WTC11 (cell line): ENCODE results near the gene LGR6. TPM values are rescaled to one million over a fixed set of nuclear protein-coding genes. Genes with fewer than 3 reads are reported as not detected.

Source experiments
- ATAC-seq: fragments of 200-7000 bp; cut with Tn5 transposase; 2 replicates; pipeline ENCODE4 v1.10.0; 2021; ENCODE audit warnings: mild to moderate bottlenecking, moderate library complexity
- CTCF ChIA-PET: fragments of 300-600 bp; sonication (Branson Sonifier 250); formaldehyde crosslinking; loops from one replicate; lab custom pipeline; 2021; ENCODE audit warnings: antibody characterized with exemption; lab: Charles Lee
- POLR2A ChIA-PET: fragments of 350-600 bp; sonication (Branson Sonifier 250); formaldehyde crosslinking; loops from one replicate; lab custom pipeline; 2021; ENCODE audit warnings: antibody characterized with exemption; lab: Charles Lee
- DNase-seq: peaks from one replicate; pipeline ENCODE4 v3.0.0; 2021; ENCODE audit warnings: low spot score
- H3K27ac Mint-ChIP-seq: 2 replicates; pipeline ENCODE4 v1.8.0; 2021; ENCODE audit warnings: mixed read lengths
- H3K27me3 Mint-ChIP-seq: 2 replicates; pipeline ENCODE4 v1.8.0; 2021; ENCODE audit warnings: low read depth, mild to moderate bottlenecking, moderate library complexity, mixed read lengths
- H3K36me3 Mint-ChIP-seq: 2 replicates; pipeline ENCODE4 v1.8.0; 2021; ENCODE audit warnings: mixed read lengths
- H3K4me1 Mint-ChIP-seq: 2 replicates; pipeline ENCODE4 v1.8.0; 2022; ENCODE audit warnings: mixed read lengths
- H3K4me3 Mint-ChIP-seq: 2 replicates; pipeline ENCODE4 v1.8.0; 2021; ENCODE audit warnings: mild to moderate bottlenecking, moderate library complexity, mixed read lengths
- H3K9me3 Mint-ChIP-seq: 2 replicates; pipeline ENCODE4 v1.8.0; 2021; ENCODE audit warnings: mixed read lengths
- ATF6 ChIP-seq: sonication (generic); formaldehyde crosslinking; IDR thresholded peaks from 2 replicates; pipeline ENCODE4 v1.8.1; 2023; ENCODE audit warnings: mild to moderate bottlenecking, missing genetic modification reagents
- E2F5 ChIP-seq: sonication (generic); formaldehyde crosslinking; IDR thresholded peaks from 2 replicates; pipeline ENCODE4 v1.8.1; 2022; ENCODE audit warnings: mild to moderate bottlenecking, moderate library complexity, missing genetic modification reagents
- ESRRA ChIP-seq: sonication (generic); formaldehyde crosslinking; IDR thresholded peaks from 2 replicates; pipeline ENCODE4 v1.8.1; 2022; ENCODE audit warnings: mild to moderate bottlenecking, missing genetic modification reagents, borderline replicate concordance
- FOXK1 ChIP-seq: sonication (generic); formaldehyde crosslinking; IDR thresholded peaks from 2 replicates; pipeline ENCODE4 v1.8.0; 2022; ENCODE audit warnings: mild to moderate bottlenecking, moderate library complexity, missing genetic modification reagents
- FOXP4 ChIP-seq: sonication (generic); formaldehyde crosslinking; IDR thresholded peaks from 2 replicates; pipeline ENCODE4 v1.8.0; 2022; ENCODE audit warnings: mild to moderate bottlenecking, missing genetic modification reagents
- JAZF1 ChIP-seq: fragments of 250-450 bp; sonication (Bioruptor Pico); IDR thresholded peaks from 2 replicates; pipeline ENCODE4 v1.9.0; 2021; ENCODE audit warnings: moderate library complexity, mild to moderate bottlenecking, inconsistent platforms
- MXD4 ChIP-seq: fragments of 250-450 bp; sonication (Bioruptor Pico); IDR thresholded peaks from 2 replicates; pipeline ENCODE4 v1.8.0; 2021; ENCODE audit warnings: mild to moderate bottlenecking, moderate library complexity, borderline replicate concordance
- NR1H2 ChIP-seq: sonication (generic); formaldehyde crosslinking; IDR thresholded peaks from 2 replicates; pipeline ENCODE4 v1.9.0; 2021; ENCODE audit warnings: mild to moderate bottlenecking, moderate library complexity, missing genetic modification reagents
- NR3C1 ChIP-seq: sonication (generic); formaldehyde crosslinking; conservative IDR thresholded peaks from 2 replicates; pipeline ENCODE4 v1.8.1; 2023; ENCODE audit warnings: low read depth, mild to moderate bottlenecking, missing genetic modification reagents
- RELA ChIP-seq: sonication (generic); formaldehyde crosslinking; IDR thresholded peaks from 2 replicates; pipeline ENCODE4 v1.8.1; 2022; ENCODE audit warnings: missing genetic modification reagents, mild to moderate bottlenecking, borderline replicate concordance
- RORB ChIP-seq: fragments of 250-450 bp; sonication (Bioruptor Pico); IDR thresholded peaks from 2 replicates; pipeline ENCODE4 v1.9.0; 2021; ENCODE audit warnings: mild to moderate bottlenecking
- SMAD3 ChIP-seq: sonication (generic); formaldehyde crosslinking; IDR thresholded peaks from 2 replicates; pipeline ENCODE4 v1.8.0; 2022; ENCODE audit warnings: missing genetic modification reagents, mild to moderate bottlenecking, borderline replicate concordance
- ZBTB21 ChIP-seq: sonication (generic); formaldehyde crosslinking; IDR thresholded peaks from 2 replicates; pipeline ENCODE4 v1.8.1; 2023; ENCODE audit warnings: mild to moderate bottlenecking, missing genetic modification reagents, borderline replicate concordance
- ZMAT4 ChIP-seq: fragments of 250-450 bp; sonication (Bioruptor Pico); IDR thresholded peaks from 2 replicates; pipeline ENCODE4 v1.9.0; 2021; ENCODE audit warnings: mild to moderate bottlenecking
- ZNF232 ChIP-seq: sonication (generic); formaldehyde crosslinking; IDR thresholded peaks from 2 replicates; pipeline ENCODE4 v1.8.0; 2022; ENCODE audit warnings: mild to moderate bottlenecking, missing genetic modification reagents
- ZNF425 ChIP-seq: fragments of 250-450 bp; sonication (Bioruptor Pico); conservative IDR thresholded peaks from 2 replicates; pipeline ENCODE4 v1.9.0; 2021; ENCODE audit warnings: mild to moderate bottlenecking
- ZNF532 ChIP-seq: fragments of 250-450 bp; sonication (Bioruptor Pico); IDR thresholded peaks from 2 replicates; pipeline ENCODE4 v1.9.0; 2021; ENCODE audit warnings: mild to moderate bottlenecking, borderline replicate concordance
- total RNA-seq: library from RNA; stranded (reverse); gene quantifications from 3 replicates; pipeline ENCODE4 v1.2.3, GENCODE V29; 2021

Gene LGR6
- total RNA-seq, 1 experiment from 2014 or later: 1.1 TPM

- TF ChIP-seq ESRRA (CRISPR knock-in tag) (no peak), NR3C1 (no peak), ATF6 (no peak), ZMAT4 (no peak), JAZF1 (CRISPR knock-in tag) (no peak), ZBTB21 (CRISPR knock-in tag) (no peak), E2F5 (CRISPR knock-in tag) (no peak), ZNF425 (CRISPR knock-in tag) (no peak), RORB (CRISPR knock-in tag) (no peak)
Measured at GRCh38 chr1:202276920-202277319, 83.3 kb downstream of the LGR6 start (continued).

GRCh38 chr1:202278751-202279150 lies 85.2 kb downstream of the LGR6 start:
- no peak overlapping the region for H3K4me3 Mint-ChIP-seq
- TF ChIP-seq FOXP4 (CRISPR knock-in tag) (no peak), SMAD3 (CRISPR knock-in tag) (no peak), MXD4 (CRISPR knock-in tag) (no peak), FOXK1 (no peak)
- TF ChIP-seq, all 79 proteins: peak for 0
- ChIA-PET CTCF (interaction anchor here (2.0 to 2.5 kb wide), 2 partner anchors 86 to 90 kb away, joined by 6 to 7 read pairs; no protein-coding TSS in a partner anchor), POLR2A (no interaction called here)
- no peak overlapping the region for H3K27ac Mint-ChIP-seq
- H3K36me3 Mint-ChIP-seq: no peaks in the 10 kb centered on the region
- ATAC-seq (no peak), DNase-seq (no peak)
- peaks cover 6% of the 10 kb centered on the region for H3K27me3 Mint-ChIP-seq
- peaks cover 14% of the 10 kb centered on the region for H3K4me1 Mint-ChIP-seq
- H3K9me3 Mint-ChIP-seq: no peaks in the 10 kb centered on the region

GRCh38 chr1:202279806-202280205 lies 86.2 kb downstream of the LGR6 start:
- ATAC-seq: no peak
- TF ChIP-seq ZNF532 (CRISPR knock-in tag): no peak
- no peak for TF ChIP-seq NR3C1
- TF ChIP-seq ZNF232 (CRISPR knock-in tag): no peak
- no peak for TF ChIP-seq RELA (CRISPR knock-in tag)
- no peak for TF ChIP-seq NR1H2
- Mint-ChIP-seq H3K27me3 (peaks cover 6% of the 10 kb centered on the region), H3K36me3 (no peaks in the 10 kb centered on the region), H3K9me3 (no peaks in the 10 kb centered on the region), H3K27ac (no peak overlapping the region), H3K4me3 (no peak overlapping the region), H3K4me1 (peaks cover 14% of the 10 kb centered on the region)
- no peak for DNase-seq
- POLR2A ChIA-PET: no interaction called here
- CTCF ChIA-PET: interaction anchor here (1.6 to 2.5 kb wide), 2 partner anchors 91 kb away, joined by 7 read pairs; no protein-coding TSS in a partner anchor
